Kidney (tissue), 14 donors: ENCODE measurements around the gene GPC3. TPM values are rescaled to one million over a fixed set of nuclear protein-coding genes. Genes with fewer than 3 reads are reported as not detected.

Source experiments
- DNase-seq, 5 donors: peaks; one replicate each; pipeline ENCODE4 v3.0.0-alpha.2; 2013 to 2020
- FAIRE-seq: peaks from 2 replicates; lab custom pipeline; 2012; peaks lifted over from hg19 to GRCh38; lab: Jason Lieb, UNC
- H3K27ac ChIP-seq, 2 donors: one replicate each; pipeline ENCODE4 v1.7.0; 2013; ENCODE audit warnings: low read depth in 2 of 2, low read length in 2 of 2, inconsistent platforms in 1 of 2
- H3K27me3 ChIP-seq: one replicate; pipeline ENCODE4 v1.7.1; 2013; ENCODE audit warnings: low read length, inconsistent platforms; ENCODE audit not compliant: control insufficient read depth, insufficient read depth
- H3K36me3 ChIP-seq, 3 donors: one replicate each; pipeline versions ENCODE4 v1.7.0 to v1.7.1; 2013; ENCODE audit warnings: low read length in 3 of 3, control low read depth in 1 of 3, inconsistent platforms in 1 of 3; ENCODE audit not compliant: insufficient read depth in 3 of 3, control insufficient read depth in 2 of 3
- H3K4me1 ChIP-seq, 3 donors: one replicate each; pipeline versions ENCODE4 v1.7.0 to v1.7.1; 2013; ENCODE audit warnings: low read length in 3 of 3, inconsistent platforms in 1 of 3, low read depth in 1 of 3; ENCODE audit not compliant: control insufficient read depth in 2 of 3, insufficient read depth in 2 of 3
- H3K4me3 ChIP-seq, 3 donors: one replicate each; pipeline versions ENCODE4 v1.7.0 to v1.8.1; 2013; ENCODE audit warnings: low read length in 3 of 3, control low read depth in 1 of 3, inconsistent platforms in 1 of 3
- H3K9ac ChIP-seq, 3 donors: one replicate each; pipeline versions ENCODE4 v1.7.0 to v1.7.1; 2013; ENCODE audit warnings: low read length in 3 of 3, control low read depth in 1 of 3, inconsistent platforms in 1 of 3
- H3K9me3 ChIP-seq, 3 donors: one replicate each; pipeline versions ENCODE4 v1.7.0 to v1.7.1; 2013; ENCODE audit warnings: low read length in 3 of 3, control low read depth in 1 of 3, inconsistent platforms in 1 of 3; ENCODE audit not compliant: control insufficient read depth in 2 of 3, insufficient read depth in 1 of 3
- CTCF ChIP-seq: IDR thresholded peaks from 3 replicates; pipeline ENCODE4 v1.5.1; 2012; ENCODE audit warnings: mild to moderate bottlenecking, moderate library complexity, borderline replicate concordance; ENCODE audit not compliant: insufficient read depth; ENCODE audit errors: extremely low read depth
- intact Hi-C: fragments of 100-400 bp; cut with DNase I; formaldehyde crosslinking; loops from one replicate; pipeline ENCODE4 v1.11.1; 2022
- polyA plus RNA-seq: library from polyadenylated mRNA; stranded (reverse); fragments of 350-450 nt; fragmentation: Illumina TruSeq; extraction: RNeasy Lipid Tissue Mini Kit (QIAGEN cat#74804); gene quantifications from one replicate; pipeline ENCODE4 v1.2.3, GENCODE V29; 2014; ENCODE audit warnings: low read depth, low replicate concordance; ENCODE audit not compliant: insufficient read depth
- total RNA-seq: library from RNA; stranded (reverse); fragmentation: NEBNext Ultra II Directional; extraction: Animal tissue kit (Norgen Biotek cat#: 25700); gene quantifications from one replicate; pipeline ENCODE4 v1.2.1, GENCODE V29; 2021
- donor health status: control.
- donor health status: control.
- donor health status: control.
- donor health status: control.
- donor health status: control.
- donor health status: DM: yes; HTN: yes; CAD: no.
- donor health status: Normal renal cell carcinoma (clear cell type).

Gene GPC3
- total and polyA plus RNA-seq, 2 donors from 2014 or later, result 43.0 to 52.5 TPM

DNA sequence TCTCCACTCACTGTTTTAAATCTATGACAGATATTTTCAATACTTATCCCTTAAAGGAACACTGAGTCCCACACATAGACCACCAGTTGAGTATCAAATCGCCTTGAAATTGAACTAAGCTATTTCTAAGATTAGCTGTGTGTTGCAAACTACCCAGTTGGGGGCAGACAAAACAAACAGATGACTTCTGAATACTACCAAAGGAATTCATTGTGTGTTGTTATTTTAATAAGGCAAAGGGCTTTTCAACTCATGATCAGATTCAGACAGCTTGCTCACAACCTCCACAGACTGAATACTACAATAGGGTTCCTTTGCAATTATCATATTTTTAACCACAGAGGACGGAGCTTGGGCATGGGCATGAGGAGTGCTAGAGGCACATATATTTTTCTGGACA is 287.1 kb downstream of the GPC3 start:
- peak in 1 of 5 donors; percentile 33 for DNase-seq
- peak; percentile 21 for FAIRE-seq
- TF ChIP-seq CTCF, result peak; percentile 13
- H3K9ac ChIP-seq, result no peak overlapping the region
- H3K4me1 ChIP-seq, result no peaks in the 10 kb centered on the region
- intact Hi-C loops, result no loop called here
- no peak overlapping the region for H3K27ac ChIP-seq
- H3K27me3 ChIP-seq, result peaks cover 7% of the 10 kb centered on the region
- no peaks in the 10 kb centered on the region for H3K9me3 ChIP-seq
- no peak overlapping the region for H3K4me3 ChIP-seq
- H3K36me3 ChIP-seq, result no peaks in the 10 kb centered on the region

GRCh38 chrX:133697656-133698055 is 287.7 kb downstream of the GPC3 start:
- DNase-seq (no peak), FAIRE-seq (no peak)
- H3K4me1 ChIP-seq, result no peaks in the 10 kb centered on the region

DNA sequence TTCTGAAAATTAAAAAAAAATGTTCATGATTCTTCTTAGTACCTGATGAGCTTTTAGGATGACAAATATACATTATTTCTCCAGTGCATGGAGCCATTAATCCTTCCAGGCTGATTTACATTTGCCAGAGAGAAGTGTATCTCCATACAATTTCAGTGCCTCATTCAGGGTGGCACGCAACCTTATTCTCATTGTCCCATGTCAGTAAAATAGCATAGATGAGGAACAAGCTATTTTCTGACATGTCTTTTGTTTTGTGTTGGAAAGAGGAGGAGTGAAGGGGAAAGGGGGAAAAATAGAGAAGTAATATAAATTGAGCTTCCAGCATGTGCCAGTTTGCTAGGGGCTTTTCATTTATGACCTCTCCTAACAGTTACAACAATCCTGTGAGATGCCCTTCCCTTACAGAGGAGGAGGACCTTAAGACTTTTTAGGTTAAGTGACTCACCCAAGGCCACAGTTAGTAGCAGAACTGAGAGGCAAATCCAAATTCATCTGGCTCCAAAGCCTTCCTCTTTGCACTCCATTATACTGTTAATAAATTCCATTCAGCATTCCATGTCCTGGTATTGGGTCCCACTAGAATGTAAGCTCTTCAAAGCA is 295.3 kb downstream of the GPC3 start:
- intact Hi-C loops, result no loop called here
- no peaks in the 10 kb centered on the region for H3K4me1 ChIP-seq
- H3K27me3 ChIP-seq, result no peaks in the 10 kb centered on the region
- no peak overlapping the region for H3K27ac ChIP-seq
- no peaks in the 10 kb centered on the region for H3K9me3 ChIP-seq
- DNase-seq, result no peak
- H3K36me3 ChIP-seq, result no peaks in the 10 kb centered on the region
- no peak overlapping the region for H3K4me3 ChIP-seq
- FAIRE-seq, result no peak
- H3K9ac ChIP-seq, result no peak overlapping the region
- TF ChIP-seq CTCF, result no peak

More at GRCh38 chrX:133697656-133698055, 287.7 kb downstream of the GPC3 start:
- no peak for TF ChIP-seq CTCF
- H3K9me3 ChIP-seq, result no peaks in the 10 kb centered on the region
- H3K27me3 ChIP-seq, result peaks cover 7% of the 10 kb centered on the region
- no peak overlapping the region for H3K9ac ChIP-seq
- no peaks in the 10 kb centered on the region for H3K36me3 ChIP-seq
- intact Hi-C loops, result no loop called here
- H3K4me3 ChIP-seq, result no peak overlapping the region
- no peak overlapping the region for H3K27ac ChIP-seq

- DNase-seq (no peak), FAIRE-seq (no peak)
- TF ChIP-seq CTCF, result no peak
- Histone ChIP-seq H3K27ac (no peak overlapping the region), H3K4me1 (no peaks in the 10 kb centered on the region), H3K9ac (no peak overlapping the region), H3K36me3 (no peaks in the 10 kb centered on the region), H3K27me3 (no peaks in the 10 kb centered on the region), H3K9me3 (no peaks in the 10 kb centered on the region), H3K4me3 (no peak overlapping the region)
- intact Hi-C loops, result no loop called here
These were observed 299.6 kb downstream of the GPC3 start for GRCh38 chrX:133685822-133686221.
